H1 (cell line): ENCODE measurements around the gene MAPK13. TPM values are rescaled to one million over a fixed set of nuclear protein-coding genes. Genes with fewer than 3 reads are reported as not detected.

ENCODE experiments used
- CTCF ChIA-PET: fragments of 300-600 bp; sonication (Branson Sonifier 250); formaldehyde crosslinking; loops from one replicate; lab custom pipeline; 2021; ENCODE audit not compliant: partially characterized antibody; lab: Charles Lee
- POLR2A ChIA-PET: fragments of 300-600 bp; sonication (Branson Sonifier 250); formaldehyde crosslinking; loops from one replicate; lab custom pipeline; 2021; ENCODE audit warnings: inconsistent platforms; ENCODE audit not compliant: partially characterized antibody; lab: Charles Lee
- DNase-seq, 2 experiments: peaks; one replicate each; pipeline versions ENCODE4 v3.0.0 to v3.0.0-alpha.2; 2010 to 2022; ENCODE audit warnings: low spot score in 2 of 2, low read depth in 1 of 2, mixed read lengths in 1 of 2
- FAIRE-seq: peaks from 2 replicates; lab custom pipeline; 2011; peaks lifted over from hg19 to GRCh38; lab: Jason Lieb, UNC
- H2AFZ ChIP-seq: 2 replicates; pipeline ENCODE4 v1.8.1; 2012; ENCODE audit warnings: low read length, inconsistent platforms
- H2AK5ac ChIP-seq: 2 replicates; pipeline ENCODE4 v1.6.1; 2013; ENCODE audit warnings: low read depth, low read length
- H2BK120ac ChIP-seq: replicated peaks from 2 replicates; pipeline ENCODE3; 2013; ENCODE audit warnings: low read depth, low read length, inconsistent platforms
- H2BK12ac ChIP-seq: 2 replicates; pipeline ENCODE4 v1.6.1; 2013; ENCODE audit warnings: low read depth, low read length
- H2BK15ac ChIP-seq: 2 replicates; pipeline ENCODE4 v1.6.1; 2013; ENCODE audit warnings: low read length
- H2BK20ac ChIP-seq: 2 replicates; pipeline ENCODE4 v1.6.1; 2013; ENCODE audit warnings: low read length
- H2BK5ac ChIP-seq: 2 replicates; pipeline ENCODE4 v1.6.1; 2013; ENCODE audit warnings: low read depth, low read length
- H3K14ac ChIP-seq: 2 replicates; pipeline ENCODE4 v1.6.1; 2013; ENCODE audit warnings: inconsistent platforms; ENCODE audit not compliant: insufficient read length
- H3K18ac ChIP-seq: 2 replicates; pipeline ENCODE4 v1.6.1; 2013; ENCODE audit warnings: low read length; ENCODE audit errors: extremely low read depth
- H3K23ac ChIP-seq: 2 replicates; pipeline ENCODE4 v1.6.1; 2013; ENCODE audit warnings: inconsistent platforms; ENCODE audit not compliant: insufficient read length
- H3K23me2 ChIP-seq: 2 replicates; pipeline ENCODE4 v1.6.1; 2013; ENCODE audit warnings: low read depth, low read length
- H3K27ac ChIP-seq: 2 replicates; pipeline ENCODE4 v1.6.1; 2011; ENCODE audit warnings: low read depth, low read length, inconsistent platforms
- H3K27me3 ChIP-seq, 4 experiments: replicated peaks in 1 of 4; 1 replicate in 1 of 4; 2 replicates in 3 of 4; pipeline versions ENCODE4 v1.6.1 to v1.8.1; 2011 to 2013; ENCODE audit warnings: low read length in 3 of 4, mild to moderate bottlenecking in 3 of 4, inconsistent platforms in 2 of 4, mixed read lengths in 2 of 4, moderate library complexity in 1 of 4; ENCODE audit not compliant: control insufficient read depth in 3 of 4, insufficient read depth in 3 of 4; ENCODE audit errors: extremely low read depth in 1 of 4
- H3K36me3 ChIP-seq, 4 experiments: 2 replicates each; pipeline versions ENCODE4 v1.6.1 to v1.8.1; 2011 to 2013; ENCODE audit warnings: mild to moderate bottlenecking in 4 of 4, low read length in 3 of 4, moderate library complexity in 2 of 4, control low read depth in 1 of 4, inconsistent platforms in 1 of 4; ENCODE audit not compliant: insufficient read depth in 4 of 4, control insufficient read depth in 2 of 4
- H3K4ac ChIP-seq: replicated peaks from 2 replicates; pipeline ENCODE3; 2013; ENCODE audit warnings: low read length, low read depth, mixed read lengths, inconsistent platforms; ENCODE audit not compliant: insufficient read length
- H3K4me1 ChIP-seq, 4 experiments: replicated peaks in 1 of 4; 1 replicate in 1 of 4; 2 replicates in 3 of 4; pipeline versions ENCODE4 v1.6.1 to v1.8.1; 2011 to 2013; ENCODE audit warnings: low read length in 3 of 4, inconsistent platforms in 2 of 4, mixed read lengths in 1 of 4; ENCODE audit not compliant: insufficient read depth in 4 of 4, control insufficient read depth in 3 of 4
- H3K4me2 ChIP-seq, 2 experiments: 2 replicates each; pipeline versions ENCODE4 v1.6.1 to v1.8.1; 2011 to 2013; ENCODE audit warnings: low read depth in 2 of 2, low read length in 2 of 2, control low read depth in 1 of 2, inconsistent platforms in 1 of 2, mild to moderate bottlenecking in 1 of 2; ENCODE audit not compliant: insufficient read depth in 1 of 2
- H3K4me3 ChIP-seq, 4 experiments: fragments of 200-600, 300-600 bp in 1 of 4; sonication (generic), shearing (Covaris generic), sonication (Bioruptor Twin) in 1 of 4; 2 replicates each; pipeline versions ENCODE4 v1.5.1 to v1.8.1; 2011 to 2016; ENCODE audit warnings: low read length in 4 of 4, low read depth in 3 of 4, control low read depth in 2 of 4, inconsistent platforms in 2 of 4, mild to moderate bottlenecking in 2 of 4, mixed read lengths in 1 of 4, moderate library complexity in 1 of 4; ENCODE audit not compliant: insufficient read depth in 2 of 4; ENCODE audit errors: extremely low read depth in 1 of 4
- H3K56ac ChIP-seq: replicated peaks from 2 replicates; pipeline ENCODE3; 2013; ENCODE audit warnings: low read depth, mild to moderate bottlenecking, mixed read lengths, low read length, inconsistent platforms; ENCODE audit not compliant: insufficient read length
- H3K79me1 ChIP-seq: 2 replicates; pipeline ENCODE4 v1.6.1; 2013; ENCODE audit warnings: low read depth, low read length, control low read depth
- H3K79me2 ChIP-seq, 2 experiments: 2 replicates each; pipeline versions ENCODE4 v1.6.1 to v1.8.1; 2012 to 2013; ENCODE audit warnings: low read length in 2 of 2, mild to moderate bottlenecking in 2 of 2, inconsistent platforms in 1 of 2; ENCODE audit not compliant: insufficient read depth in 2 of 2, control insufficient read depth in 1 of 2
- H3K9ac ChIP-seq, 4 experiments: replicated peaks in 1 of 4; 1 replicate in 1 of 4; 2 replicates in 3 of 4; pipeline versions ENCODE4 v1.6.1 to v1.8.1; 2011 to 2013; ENCODE audit warnings: low read depth in 3 of 4, low read length in 3 of 4, control low read depth in 2 of 4, mild to moderate bottlenecking in 2 of 4, moderate library complexity in 2 of 4, inconsistent platforms in 1 of 4; ENCODE audit errors: extremely low read depth in 1 of 4
- H3K9me3 ChIP-seq, 2 experiments: 2 replicates each; pipeline versions ENCODE4 v1.6.1 to v1.8.1; 2012 to 2013; ENCODE audit warnings: mild to moderate bottlenecking in 2 of 2, moderate library complexity in 2 of 2, control low read depth in 1 of 2, inconsistent platforms in 1 of 2, low read depth in 1 of 2, low read length in 1 of 2, mixed read lengths in 1 of 2; ENCODE audit not compliant: insufficient read depth in 2 of 2
- H4K20me1 ChIP-seq, 2 experiments: replicated peaks in 1 of 2; 2 replicates each; pipeline versions ENCODE3 to v1.8.1; 2011 to 2013; ENCODE audit warnings: inconsistent platforms in 2 of 2, low read length in 2 of 2, mild to moderate bottlenecking in 1 of 2; ENCODE audit not compliant: insufficient read depth in 2 of 2, control insufficient read depth in 1 of 2
- H4K5ac ChIP-seq: 2 replicates; pipeline ENCODE4 v1.6.1; 2013; ENCODE audit warnings: low read length, low read depth, mixed read lengths, inconsistent platforms; ENCODE audit not compliant: insufficient read length
- H4K8ac ChIP-seq: 2 replicates; pipeline ENCODE4 v1.8.0; 2013; ENCODE audit warnings: mild to moderate bottlenecking, moderate library complexity, low read length, inconsistent platforms; ENCODE audit not compliant: insufficient read depth; ENCODE audit errors: extremely low read depth
- H4K91ac ChIP-seq: replicated peaks from 2 replicates; pipeline ENCODE3; 2013; ENCODE audit warnings: low read length, mixed read lengths, inconsistent platforms; ENCODE audit not compliant: insufficient read length
- BACH1 ChIP-seq: IDR thresholded peaks from 2 replicates; pipeline ENCODE4 v1.6.1; 2012; ENCODE audit warnings: low read length, improper control_type of control experiment
- BCL11A ChIP-seq, 2 experiments: IDR thresholded peaks; one replicate each; pipeline ENCODE4 v1.6.1; 2011; ENCODE audit warnings: low read depth in 2 of 2, low read length in 2 of 2, mild to moderate bottlenecking in 2 of 2
- CHD1 ChIP-seq: IDR thresholded peaks from 2 replicates; pipeline ENCODE4 v1.6.1; 2012; ENCODE audit warnings: low read depth, low read length, improper control_type of control experiment
- CTBP2 ChIP-seq: IDR thresholded peaks from 2 replicates; pipeline ENCODE4 v1.7.0; 2011; ENCODE audit warnings: borderline replicate concordance, mild to moderate bottlenecking, moderate library complexity, mixed read lengths, low read length; ENCODE audit not compliant: insufficient read depth, insufficient read length
- HDAC2 ChIP-seq, 2 experiments: fragments of 300-600 bp in 1 of 2; sonication (generic) in 1 of 2; IDR thresholded peaks; 2 replicates each; pipeline ENCODE4 v1.6.1; 2011 to 2012; ENCODE audit warnings: low read depth in 2 of 2, low read length in 2 of 2, mild to moderate bottlenecking in 2 of 2, moderate library complexity in 2 of 2, borderline replicate concordance in 1 of 2, inconsistent platforms in 1 of 2
- KDM4A ChIP-seq: IDR thresholded peaks from one replicate; pipeline ENCODE4 v1.7.1; 2012; ENCODE audit warnings: low read depth, mild to moderate bottlenecking, moderate library complexity, low read length, inconsistent platforms; ENCODE audit not compliant: severe bottlenecking
- MAFK ChIP-seq: IDR thresholded peaks from 2 replicates; pipeline ENCODE4 v1.6.1; 2012; ENCODE audit warnings: low read depth, mild to moderate bottlenecking, improper control_type of control experiment, low read length
- NRF1 ChIP-seq: IDR thresholded peaks from 2 replicates; pipeline ENCODE4 v1.6.1; 2011; ENCODE audit warnings: mild to moderate bottlenecking, low read depth, low read length, improper control_type of control experiment
- PHF8 ChIP-seq: fragments of 200-600 bp; sonication (generic); conservative IDR thresholded peaks from 2 replicates; pipeline ENCODE4 v1.7.1; 2012; ENCODE audit warnings: low read depth, mild to moderate bottlenecking, inconsistent platforms, low read length, moderate library complexity
- RAD21 ChIP-seq, 2 experiments: IDR thresholded peaks in 1 of 2; conservative IDR thresholded peaks in 1 of 2; 2 replicates each; pipeline ENCODE4 v1.6.1; 2011; ENCODE audit warnings: low read depth in 2 of 2, low read length in 2 of 2, improper control_type of control experiment in 1 of 2, inconsistent platforms in 1 of 2, mild to moderate bottlenecking in 1 of 2, moderate library complexity in 1 of 2
- RFX5 ChIP-seq: IDR thresholded peaks from 2 replicates; pipeline ENCODE4 v1.6.1; 2011; ENCODE audit warnings: low read depth, low read length, improper control_type of control experiment, borderline replicate concordance
- RXRA ChIP-seq: IDR thresholded peaks from 2 replicates; pipeline ENCODE4 v1.6.1; 2011; ENCODE audit warnings: low read depth, mild to moderate bottlenecking, low read length, moderate library complexity; ENCODE audit not compliant: insufficient read depth
- TEAD4 ChIP-seq: IDR thresholded peaks from 2 replicates; pipeline ENCODE4 v1.6.1; 2012; ENCODE audit warnings: low read depth, low read length, inconsistent platforms, mixed read lengths
- WGBS, 2 experiments: shearing (Covaris generic) in 1 of 2; methylation state at CpG; one replicate each; pipeline versions ENCODE4 v1.1.6 to v1.1.7; 2013 to 2015; ENCODE audit warnings: low lambda C conversion rate in 2 of 2, mixed read lengths in 2 of 2, inconsistent platforms in 1 of 2, low coverage in 1 of 2, missing lambda C conversion rate in 1 of 2; ENCODE audit not compliant: insufficient replicate concordance in 2 of 2, insufficient coverage in 1 of 2, insufficient read length in 1 of 2; ENCODE audit errors: extremely low coverage in 1 of 2, missing lambda C conversion rate in 1 of 2; 5-methylcytosine and 5-hydroxymethylcytosine counted together
- polyA plus RNA-seq, 7 experiments: library from polyadenylated mRNA; depleted of rRNA in 3 of 7; stranded (reverse) in 5 of 7; unstranded in 2 of 7; fragments of >200 nt in 5 of 7; fragments of 200-250 nt in 2 of 7; gene quantifications; 1 replicate in 5 of 7; 2 replicates in 1 of 7; 4 replicates in 1 of 7; pipeline versions ENCODE4 v1.2.1 to v1.2.3, GENCODE V29; 2011 to 2013; ENCODE audit warnings: missing spikeins in 2 of 7, mixed read lengths in 2 of 7
- total RNA-seq: library from RNA; stranded (reverse); fragmentation: NEBNext Ultra II Directional; extraction: Animal tissue kit (Norgen Biotek cat#: 25700); gene quantifications from 2 replicates; pipeline ENCODE4 v1.2.1, GENCODE V29; 2021

The MAPK13 gene
- total and polyA plus RNA-seq, 2 of the 8 experiments (the other 6 are each of a cell fraction or from before 2014, with no cell fraction given) = 10.1 to 14.1 TPM

- Histone ChIP-seq H3K9me3 (no peaks in the 10 kb centered on the region), H3K36me3 (peaks cover 2 to 11% (median 2%) of the 10 kb centered on the region in 4 experiments; a peak in 4 of 8 replicates), H3K79me2 (no peaks in the 10 kb centered on the region), H4K8ac (no peak overlapping the region; the same call in 1 of the 2 replicates), H2BK120ac (no peak overlapping the region), H4K5ac (no peak overlapping the region), H3K4ac (no peak overlapping the region), H3K23me2 (no peaks in the 10 kb centered on the region), H3K4me1 (no peaks in the 10 kb centered on the region), H3K27ac (no peak overlapping the region), H2AK5ac (no peak overlapping the region), H3K18ac (no peak overlapping the region), H3K79me1 (no peaks in the 10 kb centered on the region), H3K4me2 (no peak overlapping the region), H2BK20ac (no peak overlapping the region), H2BK12ac (no peak overlapping the region), H2AFZ (no peak overlapping the region), H3K56ac (no peak overlapping the region), H4K91ac (no peak overlapping the region), H4K20me1 (no peaks in the 10 kb centered on the region), H3K4me3 (no peak overlapping the region), H3K14ac (no peak overlapping the region), H2BK5ac (no peak overlapping the region), H2BK15ac (no peak overlapping the region), H3K23ac (no peak overlapping the region), H3K9ac (no peak overlapping the region), H3K27me3 (no peaks in the 10 kb centered on the region)
- FAIRE-seq (no peak), DNase-seq (no peak)
- TF ChIP-seq NRF1 (no peak), RXRA (no peak), RAD21 (IDR thresholded peaks at IDR 0.05 in 1 of 2, conservative IDR thresholded peaks at IDR 0.05 in 1 of 2; ENCODE audit: low read depth in 2 of 2, low read length in 2 of 2) (no peak), TEAD4 (no peak), BCL11A (IDR thresholded peaks at IDR 0.05; ENCODE audit: low read depth in 2 of 2, low read length in 2 of 2) (no peak), KDM4A (no peak), BACH1 (no peak), CHD1 (no peak), HDAC2 (IDR thresholded peaks at IDR 0.05; ENCODE audit: borderline replicate concordance in 1 of 2, low read depth in 2 of 2, low read length in 2 of 2) (no peak), PHF8 (no peak), RFX5 (no peak), CTBP2 (no peak), MAFK (no peak)
- ChIA-PET CTCF (interaction anchor here (0.8 to 1.1 kb wide), 2 partner anchors 22 to 61 kb away, joined by 3 to 4 read pairs; no protein-coding TSS in a partner anchor), POLR2A (no interaction called here)
- 92% methylated on average over 5 of the region's 5 CpGs; no CpG with 5 or more reads in 1 of the 2 experiments for WGBS, 2 experiments
Observed at GRCh38 chr6:36089048-36089447, 41.3 kb upstream of the MAPK13 start.
